HCT116 (cell line): ENCODE data around the gene TOPBP1. TPM values are rescaled to one million over a fixed set of nuclear protein-coding genes. Genes with fewer than 3 reads are reported as not detected.

ENCODE experiments used
- ATAC-seq: fragments of 200-7000 bp; cut with Tn5 transposase; 2 replicates; pipeline ENCODE4 v1.9.1; 2020; ENCODE audit warnings: mild to moderate bottlenecking, moderate library complexity
- BruUV-seq: library from RNA; stranded (reverse); fragments of 400-500 nt; replicated peaks from 2 replicates; lab custom pipeline; 2021; lab: Mats Ljungman, UMichigan
- CTCF ChIA-PET: fragments of 300-600 bp; sonication (Branson Sonifier 250); formaldehyde crosslinking; loops from one replicate; lab custom pipeline; 2021; ENCODE audit warnings: antibody characterized with exemption; lab: Charles Lee
- POLR2A ChIA-PET: fragments of 300-600, 350-600 bp; sonication (Branson Sonifier 250); formaldehyde crosslinking; loops from one replicate; lab custom pipeline; 2021; ENCODE audit warnings: antibody characterized with exemption; lab: Charles Lee
- RAD21 ChIA-PET, 2 experiments: fragments of 300-600 bp; sonication (Branson Sonifier 250); formaldehyde crosslinking; loops; one replicate each; lab custom pipeline; 2023; ENCODE audit warnings: low total read pairs in 2 of 2; ENCODE audit not compliant: uncharacterized antibody in 2 of 2, unreplicated experiment in 2 of 2, low non-redundant PET in 1 of 2; lab: Charles Lee
- DNase-seq: peaks from one replicate; pipeline ENCODE4 v3.0.0-alpha.2; 2010; ENCODE audit warnings: low read depth, low spot score
- H2AFZ ChIP-seq: fragments of 200-600 bp; shearing (Covaris generic), sonication (generic); 2 replicates; pipeline ENCODE4 v1.6.1; 2017; ENCODE audit warnings: low read depth, mixed run types, mixed read lengths, antibody characterized with exemption, low read length; ENCODE audit not compliant: poor library complexity, severe bottlenecking
- H3K27ac ChIP-seq: 2 replicates; pipeline ENCODE4 v1.5.1; 2012; ENCODE audit warnings: low read depth, low read length
- H3K27me3 ChIP-seq: fragments of 200-600 bp; sonication (generic); 2 replicates; pipeline ENCODE4 v1.6.1; 2016; ENCODE audit warnings: mixed run types, low read length, mixed read lengths; ENCODE audit not compliant: insufficient read depth
- H3K36me3 ChIP-seq, 2 experiments: fragments of 200-500 bp in 1 of 2; fragments of 200-600 bp in 1 of 2; sonication (Bioruptor generic) in 1 of 2; sonication (generic) in 1 of 2; 2 replicates each; pipeline versions ENCODE4 v1.5.1 to v1.6.1; 2014 to 2016; ENCODE audit warnings: low read length in 2 of 2, inconsistent platforms in 1 of 2, mixed read lengths in 1 of 2, mixed run types in 1 of 2; ENCODE audit not compliant: insufficient read depth in 2 of 2, control insufficient read depth in 1 of 2
- H3K4me1 ChIP-seq, 2 experiments: fragments of 200-600 bp in 1 of 2; sonication (generic) in 1 of 2; 2 replicates each; pipeline versions ENCODE4 v1.5.1 to v1.6.1; 2012 to 2017; ENCODE audit warnings: low read length in 2 of 2, inconsistent platforms in 1 of 2, mild to moderate bottlenecking in 1 of 2, mixed read lengths in 1 of 2, mixed run types in 1 of 2, moderate library complexity in 1 of 2; ENCODE audit not compliant: insufficient read depth in 2 of 2, control insufficient read depth in 1 of 2
- H3K4me2 ChIP-seq: fragments of 200-600 bp; sonication (generic); 2 replicates; pipeline ENCODE4 v1.6.1; 2017; ENCODE audit warnings: mixed run types, low read length, mixed read lengths
- H3K4me3 ChIP-seq, 2 experiments: fragments of 200-600 bp in 1 of 2; sonication (generic) in 1 of 2; replicated peaks in 1 of 2; 2 replicates each; pipeline ENCODE4 v1.5.1; 2011 to 2016; ENCODE audit warnings: low read length in 2 of 2, control low read depth in 1 of 2, low read depth in 1 of 2, mild to moderate bottlenecking in 1 of 2, mixed read lengths in 1 of 2, mixed run types in 1 of 2
- H3K79me2 ChIP-seq: fragments of 200-600 bp; sonication (generic); 2 replicates; pipeline ENCODE4 v1.6.1; 2017; ENCODE audit warnings: mild to moderate bottlenecking, mixed run types, low read length, moderate library complexity, mixed read lengths; ENCODE audit not compliant: insufficient read depth
- H3K9ac ChIP-seq: fragments of 200-600 bp; sonication (generic); 2 replicates; pipeline ENCODE4 v1.6.1; 2016; ENCODE audit warnings: low read length, mixed read lengths
- H3K9me2 ChIP-seq: fragments of 200-600 bp; sonication (generic), shearing (Covaris generic); 2 replicates; pipeline ENCODE4 v1.6.1; 2017; ENCODE audit warnings: mixed run types, mild to moderate bottlenecking, moderate library complexity; ENCODE audit not compliant: insufficient read depth
- H3K9me3 ChIP-seq, 2 experiments: fragments of 200-500 bp in 1 of 2; fragments of 200-600 bp in 1 of 2; sonication (Bioruptor generic) in 1 of 2; sonication (generic) in 1 of 2; 2 replicates each; pipeline ENCODE4 v1.6.1; 2014 to 2017; ENCODE audit warnings: low read length in 2 of 2, mixed read lengths in 2 of 2, inconsistent platforms in 1 of 2, low read depth in 1 of 2, mild to moderate bottlenecking in 1 of 2, mixed run types in 1 of 2, moderate library complexity in 1 of 2; ENCODE audit not compliant: control insufficient read depth in 1 of 2, insufficient read depth in 1 of 2
- H4K20me1 ChIP-seq: fragments of 200-600 bp; sonication (generic), shearing (Covaris generic); 2 replicates; pipeline ENCODE4 v1.6.1; 2017; ENCODE audit warnings: mixed run types, mild to moderate bottlenecking, moderate library complexity; ENCODE audit not compliant: insufficient read depth
- CBX3 ChIP-seq: IDR thresholded peaks from 2 replicates; pipeline ENCODE4 v1.6.1; 2012; ENCODE audit warnings: low read depth
- CTCF ChIP-seq, 3 experiments: fragments of 200-600 bp in 1 of 3; sonication (generic) in 1 of 3; IDR thresholded peaks in 2 of 3; conservative IDR thresholded peaks in 1 of 3; 2 replicates each; pipeline ENCODE4 v1.5.1; 2012 to 2017; ENCODE audit warnings: low read depth in 2 of 3, low read length in 2 of 3, antibody characterized with exemption in 1 of 3, borderline replicate concordance in 1 of 3, control low read depth in 1 of 3, mild to moderate bottlenecking in 1 of 3, mixed read lengths in 1 of 3, mixed run types in 1 of 3, moderate library complexity in 1 of 3; ENCODE audit not compliant: insufficient read depth in 1 of 3
- ELF1 ChIP-seq: IDR thresholded peaks from 2 replicates; pipeline ENCODE4 v1.6.1; 2012; ENCODE audit warnings: low read depth, borderline replicate concordance
- FOSL1 ChIP-seq: IDR thresholded peaks from 2 replicates; pipeline ENCODE4 v1.6.1; 2012; ENCODE audit warnings: low read depth
- POLR2A ChIP-seq: IDR thresholded peaks from 2 replicates; pipeline ENCODE4 v1.7.0; 2011; ENCODE audit warnings: borderline replicate concordance; ENCODE audit not compliant: insufficient read depth, insufficient read length; ENCODE audit errors: extremely low read depth
- POLR2AphosphoS5 ChIP-seq: IDR thresholded peaks from 2 replicates; pipeline ENCODE4 v1.6.1; 2011; ENCODE audit warnings: mild to moderate bottlenecking, low read depth, low read length, moderate library complexity
- SIN3A ChIP-seq: IDR thresholded peaks from 2 replicates; pipeline ENCODE4 v1.6.1; 2012; ENCODE audit warnings: low read depth
- SRF ChIP-seq: IDR thresholded peaks from 2 replicates; pipeline ENCODE4 v1.6.1; 2012; ENCODE audit warnings: low read depth
- intact Hi-C: fragments of 100-400 bp; cut with micrococcal nuclease; formaldehyde crosslinking; loops from 2 replicates; pipeline ENCODE4 v1.10.0; 2022
- total RNA-seq: library from RNA; stranded (reverse); gene quantifications from one replicate; pipeline ENCODE4 v1.2.1, GENCODE V29; 2021; ENCODE audit not compliant: unreplicated experiment

The TOPBP1 gene
- total RNA-seq, 1 experiment from 2014 or later: 42.2 TPM

GRCh38 chr3:133592843-133593242, 68.9 kb downstream of the TOPBP1 start (continued):
- TF ChIP-seq CTCF (IDR thresholded peaks at IDR 0.05 in 2 of 3, conservative IDR thresholded peaks at IDR 0.05 in 1 of 3; ENCODE audit: borderline replicate concordance in 1 of 3, insufficient read depth in 1 of 3, low read depth in 2 of 3, low read length in 2 of 3): no peak
- no peak for TF ChIP-seq SRF

GRCh38 chr3:133591271-133591742, 70.4 kb downstream of the TOPBP1 start:
- no TSS peak for BruUV-seq
- H3K4me3 ChIP-seq: no peak overlapping the region
- no peak overlapping the region for H3K9ac ChIP-seq
- peaks cover 16% of the 10 kb centered on the region for H3K79me2 ChIP-seq
- DNase-seq (no peak), ATAC-seq (peak; percentile 46)
- no peaks in the 10 kb centered on the region for H3K9me3 ChIP-seq
- H3K27me3 ChIP-seq: no peaks in the 10 kb centered on the region
- H3K9me2 ChIP-seq: no peaks in the 10 kb centered on the region
- ChIA-PET CTCF (no interaction called here), POLR2A (no interaction called here), RAD21 (no interaction called here)
- intact Hi-C loops: no loop called here
- H2AFZ ChIP-seq: no peak overlapping the region
- H3K4me2 ChIP-seq: peak overlapping the region; percentile 27; the same call in 1 of the 2 replicates
- no peak overlapping the region for H3K27ac ChIP-seq
- H3K4me1 ChIP-seq: peaks cover 6 to 21% of the 10 kb centered on the region in 2 experiments; a peak in 3 of 4 replicates
- TF ChIP-seq FOSL1 (no peak), ELF1 (no peak), CBX3 (no peak), POLR2AphosphoS5 (0 out of 2 replicates have a peak, but pooled peaks have one; percentile 9), POLR2A (no peak), SIN3A (no peak)
- H4K20me1 ChIP-seq: peaks cover 13% of the 10 kb centered on the region; the same call in 1 of the 2 replicates
- peaks cover 17 to 34% of the 10 kb centered on the region in 2 experiments; a peak in 3 of 4 replicates for H3K36me3 ChIP-seq
